WERI-Rb-1 (cell line): ENCODE results near the gene KCNE4.

Experiments used
- DNase-seq: peaks from one replicate; pipeline ENCODE4 v3.0.0-alpha.2; 2020
- H3K27ac ChIP-seq: fragments of 250-450 bp; sonication (Bioruptor Pico); 2 replicates; pipeline ENCODE4 v1.5.1; 2020; ENCODE audit warnings: mild to moderate bottlenecking, moderate library complexity
- H3K27me3 ChIP-seq: fragments of 250-450 bp; sonication (Bioruptor Pico); 2 replicates; pipeline ENCODE4 v1.5.1; 2021; ENCODE audit warnings: mild to moderate bottlenecking, low read depth, moderate library complexity; ENCODE audit not compliant: insufficient read depth, severe bottlenecking
- H3K36me3 ChIP-seq: fragments of 250-450 bp; sonication (Bioruptor Pico); 2 replicates; pipeline ENCODE4 v1.5.1; 2020; ENCODE audit warnings: mild to moderate bottlenecking, moderate library complexity
- H3K4me3 ChIP-seq: 2 replicates; pipeline ENCODE4 v1.5.1; 2011; ENCODE audit warnings: low read depth, mild to moderate bottlenecking, control low read depth, low read length
- H3K9me3 ChIP-seq: fragments of 250-450 bp; sonication (Bioruptor Pico); 2 replicates; pipeline ENCODE4 v1.5.1; 2021; ENCODE audit warnings: mild to moderate bottlenecking, moderate library complexity; ENCODE audit not compliant: severe bottlenecking
- TF ChIP-seq, protein P1 (sequence below): IDR thresholded peaks from 2 replicates; pipeline ENCODE4 v1.5.1; 2011; ENCODE audit warnings: low read depth, mild to moderate bottlenecking, control low read depth, inconsistent platforms, low read length

KCNE4 gene

DNA sequence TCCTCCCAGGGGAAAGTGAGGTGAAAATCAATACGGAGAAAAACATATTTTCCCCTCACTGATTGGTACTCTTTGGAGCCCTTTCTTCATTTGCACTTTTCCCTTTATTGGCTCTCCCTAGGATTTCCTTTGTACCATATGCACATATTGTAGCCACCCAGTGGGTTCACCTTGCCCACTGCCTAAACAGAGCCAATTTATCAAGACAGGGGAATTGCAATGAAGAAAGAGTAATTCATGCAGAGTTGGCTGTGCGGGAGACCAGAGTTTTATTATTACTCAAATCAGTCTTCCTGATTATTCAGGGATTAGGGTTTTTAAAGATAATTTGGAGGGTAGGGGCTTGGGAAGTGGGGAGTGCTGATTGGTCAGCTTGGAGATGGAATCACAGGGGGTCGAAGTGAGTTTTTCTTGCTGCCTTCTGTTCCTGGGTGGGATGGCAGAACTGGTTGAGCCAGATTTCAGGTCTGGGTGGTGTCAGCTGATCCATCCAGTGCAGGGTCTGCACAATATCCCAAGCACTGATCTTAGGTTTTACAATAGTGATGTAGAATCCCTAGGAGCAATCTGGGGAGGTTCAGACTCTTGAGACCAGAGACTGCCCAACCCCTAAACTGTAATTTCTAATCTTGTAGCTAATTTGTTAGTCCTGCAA, 15.1 kb upstream of the KCNE4 start:
- no peak for DNase-seq
- no peaks in the 10 kb centered on the region for H3K27me3 ChIP-seq
- no peak overlapping the region for H3K4me3 ChIP-seq
- TF ChIP-seq, protein P1, sequence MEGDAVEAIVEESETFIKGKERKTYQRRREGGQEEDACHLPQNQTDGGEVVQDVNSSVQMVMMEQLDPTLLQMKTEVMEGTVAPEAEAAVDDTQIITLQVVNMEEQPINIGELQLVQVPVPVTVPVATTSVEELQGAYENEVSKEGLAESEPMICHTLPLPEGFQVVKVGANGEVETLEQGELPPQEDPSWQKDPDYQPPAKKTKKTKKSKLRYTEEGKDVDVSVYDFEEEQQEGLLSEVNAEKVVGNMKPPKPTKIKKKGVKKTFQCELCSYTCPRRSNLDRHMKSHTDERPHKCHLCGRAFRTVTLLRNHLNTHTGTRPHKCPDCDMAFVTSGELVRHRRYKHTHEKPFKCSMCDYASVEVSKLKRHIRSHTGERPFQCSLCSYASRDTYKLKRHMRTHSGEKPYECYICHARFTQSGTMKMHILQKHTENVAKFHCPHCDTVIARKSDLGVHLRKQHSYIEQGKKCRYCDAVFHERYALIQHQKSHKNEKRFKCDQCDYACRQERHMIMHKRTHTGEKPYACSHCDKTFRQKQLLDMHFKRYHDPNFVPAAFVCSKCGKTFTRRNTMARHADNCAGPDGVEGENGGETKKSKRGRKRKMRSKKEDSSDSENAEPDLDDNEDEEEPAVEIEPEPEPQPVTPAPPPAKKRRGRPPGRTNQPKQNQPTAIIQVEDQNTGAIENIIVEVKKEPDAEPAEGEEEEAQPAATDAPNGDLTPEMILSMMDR: no peak
- no peaks in the 10 kb centered on the region for H3K36me3 ChIP-seq
- peaks cover 2% of the 10 kb centered on the region for H3K9me3 ChIP-seq
- H3K27ac ChIP-seq: no peak overlapping the region

DNA sequence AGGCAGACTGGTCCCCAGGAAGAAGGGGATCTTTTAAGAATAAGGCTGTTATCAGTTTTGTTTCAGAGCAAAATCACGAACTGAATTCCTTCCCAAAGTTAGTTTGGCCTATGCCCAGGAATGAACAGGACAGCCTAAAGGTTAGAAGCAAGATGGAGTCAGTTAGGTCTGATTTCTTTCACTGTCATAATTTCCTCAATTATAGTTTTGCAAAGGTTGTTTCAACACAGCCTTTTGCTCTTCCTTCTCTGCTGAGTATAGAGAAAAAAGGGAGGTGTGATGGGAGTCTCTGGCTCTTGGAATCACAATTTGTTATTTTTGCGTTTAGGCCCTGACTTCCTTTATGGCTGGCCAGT, 14.6 kb upstream of the KCNE4 start:
- H3K36me3 ChIP-seq: no peaks in the 10 kb centered on the region
- no peak overlapping the region for H3K4me3 ChIP-seq
- no peak overlapping the region for H3K27ac ChIP-seq
- H3K9me3 ChIP-seq: no peaks in the 10 kb centered on the region
- TF ChIP-seq, protein P1: no peak
- no peaks in the 10 kb centered on the region for H3K27me3 ChIP-seq
- no peak for DNase-seq

DNA sequence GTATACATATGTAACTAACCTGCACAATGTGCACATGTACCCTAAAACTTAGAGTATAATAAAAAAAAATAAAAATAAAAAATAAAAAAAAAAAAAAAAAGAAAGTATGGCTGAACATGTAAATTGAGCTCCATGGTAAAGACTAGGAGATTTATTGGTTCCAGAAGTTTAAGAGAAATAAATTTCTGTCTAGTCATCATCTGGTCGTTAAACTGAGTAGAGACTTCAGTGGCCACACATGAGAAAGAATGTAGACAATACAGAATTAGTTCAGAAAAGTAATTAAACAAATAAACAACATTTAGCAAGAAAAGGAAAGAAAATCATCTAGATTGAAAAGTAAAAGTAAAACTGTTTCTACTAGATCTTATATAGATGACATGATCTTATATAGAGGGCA, 12.4 kb upstream of the KCNE4 start:
- H3K36me3 ChIP-seq: no peaks in the 10 kb centered on the region

DNA sequence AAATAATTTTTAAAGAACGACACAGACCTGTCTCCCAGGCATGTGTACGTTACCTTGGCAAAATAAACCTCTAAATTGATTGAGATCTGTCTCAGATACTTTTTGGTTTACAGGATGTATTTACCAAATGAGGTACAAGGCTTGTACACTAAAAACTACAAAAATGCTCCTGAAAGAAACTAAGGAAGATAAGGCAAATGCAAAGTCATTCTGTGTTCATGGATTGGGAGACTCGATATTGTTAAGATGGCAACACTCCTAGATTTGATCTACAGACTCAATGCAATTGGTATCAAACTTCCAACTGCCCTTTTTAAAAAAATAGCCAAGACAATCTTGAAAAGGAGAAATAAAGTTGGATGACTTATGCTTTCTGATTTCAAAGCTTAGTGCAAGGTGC, 11.5 kb upstream of the KCNE4 start:
- Histone ChIP-seq H3K27me3 (no peaks in the 10 kb centered on the region), H3K27ac (no peak overlapping the region), H3K9me3 (no peaks in the 10 kb centered on the region), H3K36me3 (no peaks in the 10 kb centered on the region), H3K4me3 (no peak overlapping the region)
- no peak for DNase-seq
- TF ChIP-seq, protein P1: no peak

More for the DNA sequence above, 12.4 kb upstream of the KCNE4 start:
- Histone ChIP-seq H3K27me3 (no peaks in the 10 kb centered on the region), H3K4me3 (no peak overlapping the region), H3K9me3 (no peaks in the 10 kb centered on the region), H3K27ac (no peak overlapping the region)
- no peak for DNase-seq
- TF ChIP-seq, protein P1: no peak

DNA sequence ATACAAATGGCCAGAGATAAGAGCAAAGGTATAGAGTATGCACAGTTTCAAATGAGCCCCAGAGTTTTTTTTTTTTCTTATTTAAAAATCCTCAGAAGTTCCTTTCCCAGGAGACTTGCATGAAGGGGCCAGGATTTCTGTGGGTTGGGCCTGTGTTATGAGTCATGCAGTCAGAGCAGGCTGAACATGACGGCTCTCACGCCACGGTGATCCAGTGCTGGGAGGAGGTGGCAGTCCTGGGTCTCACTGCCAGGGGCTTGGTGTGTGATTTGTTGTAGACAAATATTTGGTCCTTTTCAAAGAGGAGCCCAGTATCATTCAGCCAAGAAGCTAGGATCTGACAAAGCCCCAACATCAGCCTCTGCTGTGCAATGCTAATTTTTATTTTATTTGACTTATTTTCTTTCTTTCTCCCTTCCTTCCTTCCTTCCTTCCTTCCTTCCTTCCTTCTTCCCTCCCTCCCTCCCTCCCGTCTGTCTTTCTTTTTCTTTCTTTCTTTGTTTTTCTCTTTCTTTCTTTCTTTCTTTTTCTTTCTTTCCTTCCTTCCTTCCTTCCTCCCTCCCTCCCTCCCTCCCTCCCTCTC, 10.4 kb upstream of the KCNE4 start:
- H3K36me3 ChIP-seq: no peaks in the 10 kb centered on the region
- H3K4me3 ChIP-seq: no peak overlapping the region
- no peak overlapping the region for H3K27ac ChIP-seq
- H3K27me3 ChIP-seq: no peaks in the 10 kb centered on the region
- no peaks in the 10 kb centered on the region for H3K9me3 ChIP-seq
- DNase-seq: no peak
- TF ChIP-seq, protein P1: no peak

DNA sequence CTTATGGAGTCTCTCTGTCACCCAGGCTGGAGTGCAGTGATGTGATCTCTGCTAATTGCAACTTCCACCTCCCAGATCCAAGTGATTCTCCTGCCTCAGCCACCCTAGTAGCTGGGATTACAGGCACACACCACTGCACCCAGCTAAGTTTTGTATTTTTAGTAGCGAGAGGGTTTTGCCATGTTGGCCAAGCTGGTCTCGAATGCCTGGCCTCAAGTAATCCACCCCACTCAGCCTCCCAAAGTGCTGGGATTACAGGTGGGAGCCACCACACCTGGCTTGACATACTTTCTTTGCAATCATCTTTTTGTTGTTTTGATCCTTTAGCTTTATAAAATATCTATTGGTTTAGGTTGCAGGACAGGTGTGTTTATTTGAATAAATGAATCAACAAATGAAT, 9.7 kb upstream of the KCNE4 start:
- TF ChIP-seq, protein P1: no peak
- DNase-seq: no peak
- Histone ChIP-seq H3K27ac (no peak overlapping the region), H3K9me3 (no peaks in the 10 kb centered on the region), H3K36me3 (no peaks in the 10 kb centered on the region), H3K27me3 (no peaks in the 10 kb centered on the region), H3K4me3 (no peak overlapping the region)
